DMS153 treated with DMSO at 0.1 percent for 48 hours (cell line): ENCODE results near the gene ADH7.

ENCODE experiments used
- DNase-seq: peaks from one replicate; lab custom pipeline; 2025; ENCODE audit not compliant: unreplicated experiment; lab: John Stamatoyannopoulos, UW

The ADH7 gene

GRCh38 chr4:99435154-99435553 is at the start of gene ADH7:
ADH7 (minus strand) TSS chr4:99435342; CDS start chr4:99435233, 109 bp downstream.
- no peak for DNase-seq

GRCh38 chr4:99483636-99484035 is 48.5 kb upstream of the ADH7 start:
- DNase-seq: no peak

GRCh38 chr4:99473131-99473530 is 38.0 kb upstream of the ADH7 start:
- no peak for DNase-seq

- DNase-seq: no peak
Measured at GRCh38 chr4:99471896-99472295, 36.8 kb upstream of the ADH7 start.

- DNase-seq: no peak
Measured at GRCh38 chr4:99471349-99471748, 36.2 kb upstream of the ADH7 start.

- no peak for DNase-seq
Measured at GRCh38 chr4:99468889-99469288, 33.7 kb upstream of the ADH7 start.

- no peak for DNase-seq
Measured at GRCh38 chr4:99467887-99468286, 32.7 kb upstream of the ADH7 start.

- DNase-seq: no peak
Measured at GRCh38 chr4:99463566-99463965, 28.4 kb upstream of the ADH7 start.

GRCh38 chr4:99462875-99463464 is 27.8 kb upstream of the ADH7 start:
- DNase-seq: peak; percentile 20

GRCh38 chr4:99461623-99462401 is 26.7 kb upstream of the ADH7 start:
- DNase-seq: no peak

GRCh38 chr4:99459546-99460042 is 24.5 kb upstream of the ADH7 start:
- DNase-seq: no peak

GRCh38 chr4:99458911-99459447 is 23.8 kb upstream of the ADH7 start:
- DNase-seq: no peak

GRCh38 chr4:99457676-99458075 is 22.5 kb upstream of the ADH7 start:
- DNase-seq: no peak

- DNase-seq: no peak
Measured at GRCh38 chr4:99457270-99457669, 22.1 kb upstream of the ADH7 start.

GRCh38 chr4:99447513-99447912 is 12.4 kb upstream of the ADH7 start:
- DNase-seq: no peak

GRCh38 chr4:99447079-99447478 is 11.9 kb upstream of the ADH7 start:
- DNase-seq: no peak

- no peak for DNase-seq
Measured at GRCh38 chr4:99438405-99438780, 3.3 kb upstream of the ADH7 start.

GRCh38 chr4:99437723-99438404 is 2.7 kb upstream of the ADH7 start:
- DNase-seq: peak; percentile 38

GRCh38 chr4:99436976-99437722 is 2.0 kb upstream of the ADH7 start:
- no peak for DNase-seq

- DNase-seq: no peak
Measured at GRCh38 chr4:99436462-99436861, 1.3 kb upstream of the ADH7 start.

GRCh38 chr4:99430106-99430505 is 5.0 kb downstream of the ADH7 start:
- no peak for DNase-seq
